ENCODE results near the gene HDAC7. TPM values are rescaled to one million over a fixed set of nuclear protein-coding genes. Genes with fewer than 3 reads are reported as not detected.
A peak's percentile ranks its signal among the peaks of the same experiment; 100 is the strongest.

HDAC7 gene
- total and polyA plus RNA-seq, 2 donors from 2014 or later = 35.0 to 132 TPM

DNA sequence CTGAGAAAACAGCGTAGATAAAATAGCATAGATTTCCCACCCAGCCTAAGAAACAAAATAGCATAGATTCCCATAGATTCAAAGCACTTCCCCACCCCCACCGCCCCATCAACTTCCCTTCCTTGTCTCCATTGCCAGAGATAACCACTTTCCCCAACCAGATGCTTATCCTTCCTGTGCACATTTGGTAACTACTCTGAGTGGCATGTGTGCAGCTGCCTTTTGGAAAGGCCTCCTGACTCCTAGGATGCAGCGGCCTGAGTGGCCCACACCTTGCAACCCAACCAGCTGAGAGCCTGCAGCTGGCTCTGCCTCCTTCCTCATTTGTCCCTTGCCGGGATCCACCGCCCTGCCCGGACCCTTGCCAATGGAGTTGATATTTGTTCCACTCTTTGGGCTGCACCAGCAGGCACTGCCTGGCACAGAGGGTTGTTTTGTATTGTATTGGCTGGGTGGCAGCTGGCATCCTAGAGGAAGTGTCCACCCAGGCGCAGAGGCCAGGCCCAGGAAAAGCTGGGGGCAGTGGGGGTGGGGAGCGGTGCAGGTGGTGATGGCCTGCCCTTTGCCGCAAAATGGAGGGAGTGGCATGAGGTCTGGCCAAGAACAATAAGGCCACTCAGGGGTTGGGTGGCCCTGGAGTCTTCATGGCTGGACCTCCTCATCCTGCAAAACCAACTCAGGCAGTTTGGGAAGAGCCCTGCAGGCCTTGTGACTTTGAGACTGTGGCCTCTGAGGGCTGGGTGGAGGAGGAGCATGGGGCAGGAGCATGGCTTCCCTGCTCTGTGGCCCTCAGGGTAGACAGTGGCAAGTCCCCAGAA is 41.8 kb downstream of the HDAC7 start:
- FAIRE-seq (no peak), DNase-seq (peak in 2 of 5 donors; percentile 50 to 81)
- Histone ChIP-seq H3K27ac (ENCODE audit: low read depth in 2 of 2, low read length in 2 of 2) (no peak overlapping the region), H3K27me3 (ENCODE audit: control insufficient read depth, insufficient read depth, low read length) (no peaks in the 10 kb centered on the region), H3K4me1 (ENCODE audit: control insufficient read depth in 2 of 3, insufficient read depth in 2 of 3, low read depth in 1 of 3, low read length in 3 of 3) (peaks cover 0 to 39% (median 14%) of the 10 kb centered on the region in 3 donors), H3K36me3 (ENCODE audit: control insufficient read depth in 2 of 3, insufficient read depth in 3 of 3, low read length in 3 of 3) (peaks cover 0 to 8% (median 7%) of the 10 kb centered on the region in 3 donors), H3K9ac (ENCODE audit: low read length in 3 of 3) (peak overlapping the region in 1 of 3 donors; percentile 51), H3K4me3 (ENCODE audit: low read length in 3 of 3) (no peak overlapping the region), H3K9me3 (ENCODE audit: control insufficient read depth in 2 of 3, insufficient read depth in 1 of 3, low read length in 3 of 3) (no peaks in the 10 kb centered on the region)
- TF ChIP-seq, protein P1, sequence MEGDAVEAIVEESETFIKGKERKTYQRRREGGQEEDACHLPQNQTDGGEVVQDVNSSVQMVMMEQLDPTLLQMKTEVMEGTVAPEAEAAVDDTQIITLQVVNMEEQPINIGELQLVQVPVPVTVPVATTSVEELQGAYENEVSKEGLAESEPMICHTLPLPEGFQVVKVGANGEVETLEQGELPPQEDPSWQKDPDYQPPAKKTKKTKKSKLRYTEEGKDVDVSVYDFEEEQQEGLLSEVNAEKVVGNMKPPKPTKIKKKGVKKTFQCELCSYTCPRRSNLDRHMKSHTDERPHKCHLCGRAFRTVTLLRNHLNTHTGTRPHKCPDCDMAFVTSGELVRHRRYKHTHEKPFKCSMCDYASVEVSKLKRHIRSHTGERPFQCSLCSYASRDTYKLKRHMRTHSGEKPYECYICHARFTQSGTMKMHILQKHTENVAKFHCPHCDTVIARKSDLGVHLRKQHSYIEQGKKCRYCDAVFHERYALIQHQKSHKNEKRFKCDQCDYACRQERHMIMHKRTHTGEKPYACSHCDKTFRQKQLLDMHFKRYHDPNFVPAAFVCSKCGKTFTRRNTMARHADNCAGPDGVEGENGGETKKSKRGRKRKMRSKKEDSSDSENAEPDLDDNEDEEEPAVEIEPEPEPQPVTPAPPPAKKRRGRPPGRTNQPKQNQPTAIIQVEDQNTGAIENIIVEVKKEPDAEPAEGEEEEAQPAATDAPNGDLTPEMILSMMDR (IDR thresholded peaks at IDR 0.05; ENCODE audit: borderline replicate concordance, extremely low read depth, insufficient read depth) = no peak
- intact Hi-C loops (cut with DNase I) = loop anchor here (5.0 kb wide), 1 partner anchor 61 kb away; no protein-coding TSS in a partner anchor

- FAIRE-seq (no peak), DNase-seq (peak in 1 of 5 donors; percentile 66)
- intact Hi-C loops (cut with DNase I) = loop anchor here (5.0 kb wide), 1 partner anchor 60 kb away; no protein-coding TSS in a partner anchor
- no peak overlapping the region for H3K4me3 ChIP-seq (ENCODE audit: low read length in 3 of 3)
- peak overlapping the region in 1 of 2 donors; percentile 24 for H3K27ac ChIP-seq (ENCODE audit: low read depth in 2 of 2, low read length in 2 of 2)
- no peaks in the 10 kb centered on the region for H3K9me3 ChIP-seq (ENCODE audit: control insufficient read depth in 2 of 3, insufficient read depth in 1 of 3, low read length in 3 of 3)
- peak overlapping the region in 1 of 3 donors; percentile 51 for H3K9ac ChIP-seq (ENCODE audit: low read length in 3 of 3)
- no peaks in the 10 kb centered on the region for H3K27me3 ChIP-seq (ENCODE audit: control insufficient read depth, insufficient read depth, low read length)
- H3K4me1 ChIP-seq (ENCODE audit: control insufficient read depth in 2 of 3, insufficient read depth in 2 of 3, low read depth in 1 of 3, low read length in 3 of 3) = peaks cover 0 to 43% (median 14%) of the 10 kb centered on the region in 3 donors
- TF ChIP-seq, protein P1 (IDR thresholded peaks at IDR 0.05; ENCODE audit: borderline replicate concordance, extremely low read depth, insufficient read depth) = no peak
- H3K36me3 ChIP-seq (ENCODE audit: control insufficient read depth in 2 of 3, insufficient read depth in 3 of 3, low read length in 3 of 3) = peaks cover 0 to 8% (median 3%) of the 10 kb centered on the region in 3 donors
Measured at GRCh38 chr12:47777151-47777550, 42.6 kb downstream of the HDAC7 start.

DNA sequence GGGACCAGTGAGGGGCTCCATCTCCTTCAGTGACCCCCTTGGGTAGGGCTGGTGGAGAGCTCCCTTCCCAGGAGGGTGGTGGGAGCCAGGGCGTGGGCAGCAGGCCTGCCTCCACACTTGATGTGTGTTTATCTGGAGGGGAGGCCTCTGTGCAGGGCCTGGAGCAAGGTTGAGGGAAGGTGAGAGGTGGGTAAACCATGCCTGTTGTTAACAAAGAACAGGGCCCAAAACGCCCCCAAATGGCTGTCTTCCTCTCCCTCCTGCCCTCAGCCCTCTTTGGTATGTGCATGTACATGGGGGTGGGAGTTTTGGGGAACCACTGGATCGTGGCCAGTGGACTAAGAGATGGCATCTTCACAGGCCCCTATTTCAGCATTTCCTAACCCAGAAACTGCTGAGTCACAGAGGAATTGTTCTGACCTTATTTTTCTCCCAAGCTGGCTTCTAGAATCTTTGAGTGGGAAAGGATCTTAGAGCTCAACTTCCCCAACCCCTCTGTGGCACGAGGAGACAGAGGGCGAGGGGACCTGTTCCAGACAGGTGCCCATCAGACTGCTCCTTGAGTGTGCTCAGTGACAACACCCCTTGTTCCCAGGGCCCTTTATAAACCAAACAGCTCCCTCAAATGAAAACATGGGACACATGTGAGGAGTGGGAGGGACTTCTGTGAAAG is 43.1 kb downstream of the HDAC7 start:
- TF ChIP-seq, protein P1 (IDR thresholded peaks at IDR 0.05; ENCODE audit: borderline replicate concordance, extremely low read depth, insufficient read depth) = no peak
- Histone ChIP-seq H3K9ac (ENCODE audit: low read length in 3 of 3) (peak overlapping the region in 1 of 3 donors; percentile 51), H3K9me3 (ENCODE audit: control insufficient read depth in 2 of 3, insufficient read depth in 1 of 3, low read length in 3 of 3) (no peaks in the 10 kb centered on the region), H3K4me1 (ENCODE audit: control insufficient read depth in 2 of 3, insufficient read depth in 2 of 3, low read depth in 1 of 3, low read length in 3 of 3) (peaks cover 0 to 43% (median 14%) of the 10 kb centered on the region in 3 donors), H3K36me3 (ENCODE audit: control insufficient read depth in 2 of 3, insufficient read depth in 3 of 3, low read length in 3 of 3) (peaks cover 0 to 6% (median 0%) of the 10 kb centered on the region in 3 donors), H3K27me3 (ENCODE audit: control insufficient read depth, insufficient read depth, low read length) (no peaks in the 10 kb centered on the region), H3K27ac (ENCODE audit: low read depth in 2 of 2, low read length in 2 of 2) (peak overlapping the region; percentile 24 to 61), H3K4me3 (ENCODE audit: low read length in 3 of 3) (no peak overlapping the region)
- FAIRE-seq (no peak), DNase-seq (peak in 1 of 5 donors; percentile 72)
- intact Hi-C loops (cut with DNase I) = loop anchor here (5.0 kb wide), 1 partner anchor 59 kb away; no protein-coding TSS in a partner anchor

All from kidney (tissue), 14 donors.